B cell (primary cell): ENCODE measurements around the gene TIFAB. TPM values are rescaled to one million over a fixed set of nuclear protein-coding genes. Genes with fewer than 3 reads are reported as not detected.

ENCODE experiments used
- ATAC-seq: fragments of 200-7000 bp; cut with Tn5 transposase; one replicate; pipeline ENCODE4 v1.10.0; 2021; ENCODE audit warnings: low read depth, mild to moderate bottlenecking, moderate number of reproducible peaks, moderate library complexity
- CTCF ChIA-PET: fragments of 350-600 bp; sonication (Branson Sonifier 250); formaldehyde crosslinking; loops from one replicate; lab custom pipeline; 2021; ENCODE audit warnings: antibody characterized with exemption, inconsistent platforms; lab: Charles Lee
- POLR2A ChIA-PET: fragments of 350-600 bp; sonication (Branson Sonifier 250); formaldehyde crosslinking; loops from one replicate; lab custom pipeline; 2021; ENCODE audit warnings: antibody characterized with exemption; lab: Charles Lee
- DNase-seq: peaks from one replicate; pipeline ENCODE4 v3.0.0; 2013
- H2AFZ ChIP-seq: 2 replicates; pipeline ENCODE4 v1.6.1; 2012; ENCODE audit warnings: mild to moderate bottlenecking, low read depth, low read length; ENCODE audit not compliant: insufficient read depth, poor library complexity, severe bottlenecking
- H3K27ac ChIP-seq, 2 donors: 1 replicate in 1 of 2; 2 replicates in 1 of 2; pipeline ENCODE4 v1.5.1; 2012 to 2013; ENCODE audit warnings: low read length in 2 of 2, mild to moderate bottlenecking in 2 of 2, moderate library complexity in 1 of 2
- H3K27me3 ChIP-seq, 4 experiments: fragments of 200-600 bp in 1 of 4; sonication (generic) in 1 of 4; replicated peaks in 1 of 4; 1 replicate in 2 of 4; 2 replicates in 2 of 4; pipeline versions ENCODE4 v1.6.1 to v1.7.0; 2013 to 2016; ENCODE audit warnings: low read length in 3 of 4, mild to moderate bottlenecking in 2 of 4, mixed read lengths in 1 of 4, moderate library complexity in 1 of 4; ENCODE audit not compliant: insufficient read depth in 4 of 4, control insufficient read depth in 3 of 4; ENCODE audit errors: control extremely low read depth in 1 of 4
- H3K36me3 ChIP-seq, 2 experiments: replicated peaks in 1 of 2; 1 replicate in 1 of 2; 2 replicates in 1 of 2; pipeline versions ENCODE4 v1.6.1 to v1.7.1; 2013; ENCODE audit warnings: low read length in 1 of 2; ENCODE audit not compliant: insufficient read depth in 2 of 2, control insufficient read depth in 1 of 2; ENCODE audit errors: control extremely low read depth in 1 of 2, extremely low read depth in 1 of 2
- H3K4me1 ChIP-seq, 2 donors: fragments of 200-600 bp in 1 of 2; sonication (generic) in 1 of 2; 1 replicate in 1 of 2; 2 replicates in 1 of 2; pipeline versions ENCODE4 v1.5.1 to v1.6.1; 2013 to 2017; ENCODE audit warnings: low read length in 2 of 2; ENCODE audit not compliant: control insufficient read depth in 2 of 2, insufficient read depth in 2 of 2
- H3K4me2 ChIP-seq: replicated peaks from 2 replicates; pipeline ENCODE3; 2012; ENCODE audit warnings: mild to moderate bottlenecking, low read depth, low read length; ENCODE audit not compliant: poor library complexity, severe bottlenecking
- H3K4me3 ChIP-seq, 5 experiments: fragments of 200-600 bp in 1 of 5; sonication (generic) in 1 of 5; 1 replicate in 3 of 5; 2 replicates in 2 of 5; pipeline versions ENCODE4 v1.5.1 to v1.7.0; 2011 to 2016; ENCODE audit warnings: low read length in 4 of 5, mild to moderate bottlenecking in 4 of 5, low read depth in 2 of 5, control low read depth in 1 of 5, moderate library complexity in 1 of 5; ENCODE audit not compliant: insufficient read depth in 1 of 5; ENCODE audit errors: control extremely low read depth in 1 of 5, extremely low read depth in 1 of 5
- H3K79me2 ChIP-seq: fragments of 200-600 bp; sonication (generic); one replicate; pipeline ENCODE4 v1.6.0; 2016; ENCODE audit warnings: low read length; ENCODE audit not compliant: control insufficient read depth, insufficient read depth
- H3K9ac ChIP-seq: fragments of 200-600 bp; sonication (generic); 2 replicates; pipeline ENCODE4 v1.6.1; 2017; ENCODE audit warnings: mild to moderate bottlenecking, low read length, moderate library complexity
- H3K9me3 ChIP-seq, 3 donors: one replicate each; pipeline versions ENCODE4 v1.6.1 to v1.7.1; 2013; ENCODE audit warnings: low read length in 2 of 3; ENCODE audit not compliant: control insufficient read depth in 2 of 3, insufficient read depth in 1 of 3; ENCODE audit errors: control extremely low read depth in 1 of 3
- H4K20me1 ChIP-seq: 2 replicates; pipeline ENCODE4 v1.6.0; 2012; ENCODE audit warnings: mild to moderate bottlenecking, low read length; ENCODE audit not compliant: insufficient read depth, control insufficient read depth, poor library complexity, severe bottlenecking
- H3K27ac Mint-ChIP-seq: one replicate; pipeline ENCODE4 v1.8.0; 2021; ENCODE audit warnings: mixed read lengths
- H3K27me3 Mint-ChIP-seq: one replicate; pipeline ENCODE4 v1.8.0; 2021; ENCODE audit warnings: mixed read lengths
- H3K4me1 Mint-ChIP-seq: one replicate; pipeline ENCODE4 v1.8.0; 2021; ENCODE audit warnings: mixed read lengths
- H3K4me3 Mint-ChIP-seq: one replicate; pipeline ENCODE4 v1.8.0; 2021; ENCODE audit warnings: mixed read lengths
- H3K9me3 Mint-ChIP-seq: one replicate; pipeline ENCODE4 v1.8.0; 2022; ENCODE audit warnings: mixed read lengths; ENCODE audit not compliant: insufficient read depth
- CTCF ChIP-seq: fragments of 200-600 bp; IDR thresholded peaks from one replicate; pipeline ENCODE4 v1.8.0; 2022; ENCODE audit warnings: antibody characterized with exemption, mild to moderate bottlenecking
- EZH2 ChIP-seq: IDR thresholded peaks from 2 replicates; pipeline ENCODE4 v1.6.1; 2012; ENCODE audit warnings: borderline replicate concordance, low read depth, mild to moderate bottlenecking, moderate library complexity, low read length; ENCODE audit not compliant: insufficient read depth, poor library complexity, severe bottlenecking
- WGBS: methylation state at CpG from one replicate; pipeline ENCODE4 v1.1.5; 2013; ENCODE audit warnings: missing lambda C conversion rate; ENCODE audit not compliant: insufficient coverage; 5-methylcytosine and 5-hydroxymethylcytosine counted together
- intact Hi-C: fragments of 100-400 bp; cut with micrococcal nuclease; formaldehyde crosslinking; loops from one replicate; pipeline ENCODE4 v1.10.0; 2022
- polyA plus RNA-seq: library from polyadenylated mRNA; depleted of rRNA; stranded (reverse); fragments of >200 nt; gene quantifications from 2 replicates; pipeline ENCODE4 v1.2.3, GENCODE V29; 2012
- total RNA-seq, 2 donors: library from RNA; stranded (reverse); fragments of 120-200 nt in 1 of 2; gene quantifications; 1 replicate in 1 of 2; 2 replicates in 1 of 2; pipeline versions ENCODE4 v1.2.3 to v1.2.4, GENCODE V29; 2013 to 2022

Gene TIFAB
- total and polyA plus RNA-seq, 2 donors (not counting 1 experiment from before 2014, with no cell fraction given), result not detected

GRCh38 chr5:135481909-135482311 lies 29.8 kb upstream of the TIFAB start:
- H3K9me3 ChIP-seq, result no peaks in the 10 kb centered on the region
- POLR2A ChIA-PET, result no interaction called here
- ATAC-seq (no peak), DNase-seq (no peak)
- H4K20me1 ChIP-seq, result no peaks in the 10 kb centered on the region
- H3K4me1 Mint-ChIP-seq, result no peaks in the 10 kb centered on the region
- H3K36me3 ChIP-seq, result no peaks in the 10 kb centered on the region
- H3K79me2 ChIP-seq, result no peaks in the 10 kb centered on the region
- no peaks in the 10 kb centered on the region for H3K4me1 ChIP-seq
- no peak overlapping the region for H3K9ac ChIP-seq
- H3K27me3 ChIP-seq, result peaks cover 0 to 6% (median 4%) of the 10 kb centered on the region in 4 experiments
- H3K4me3 Mint-ChIP-seq, result no peak overlapping the region
- no peaks in the 10 kb centered on the region for H3K9me3 Mint-ChIP-seq
- no peak overlapping the region for H2AFZ ChIP-seq
- no peak overlapping the region for H3K27ac ChIP-seq
- H3K4me3 ChIP-seq, result no peak overlapping the region
- 98% methylated on average over 4 of the region's 4 CpGs for WGBS
- H3K27me3 Mint-ChIP-seq, result peaks cover 35% of the 10 kb centered on the region
- H3K4me2 ChIP-seq, result no peak overlapping the region
- intact Hi-C loops, result no loop called here
- TF ChIP-seq EZH2 (no peak), CTCF (no peak)
- CTCF ChIA-PET, result no interaction called here
- no peak overlapping the region for H3K27ac Mint-ChIP-seq

GRCh38 chr5:135481387-135481786 lies 29.2 kb upstream of the TIFAB start:
- 21% methylated on average over 5 of the region's 5 CpGs for WGBS
- no peak for TF ChIP-seq EZH2
- no peak for TF ChIP-seq CTCF
- DNase-seq, result no peak
- intact Hi-C loops, result no loop called here
- no peaks in the 10 kb centered on the region for H3K9me3 Mint-ChIP-seq
- no peak overlapping the region for H3K27ac ChIP-seq
- no peaks in the 10 kb centered on the region for H3K36me3 ChIP-seq
- POLR2A ChIA-PET, result no interaction called here
- H4K20me1 ChIP-seq, result no peaks in the 10 kb centered on the region
- CTCF ChIA-PET, result no interaction called here
- no peak overlapping the region for H3K4me2 ChIP-seq
- no peak overlapping the region for H2AFZ ChIP-seq
- H3K27me3 Mint-ChIP-seq, result peaks cover 34% of the 10 kb centered on the region
- H3K79me2 ChIP-seq, result no peaks in the 10 kb centered on the region
- H3K27ac Mint-ChIP-seq, result no peak overlapping the region
- H3K27me3 ChIP-seq, result peaks cover 0 to 6% (median 3%) of the 10 kb centered on the region in 4 experiments
- no peaks in the 10 kb centered on the region for H3K4me1 ChIP-seq
- no peak overlapping the region for H3K4me3 ChIP-seq
- no peaks in the 10 kb centered on the region for H3K4me1 Mint-ChIP-seq
- no peak overlapping the region for H3K9ac ChIP-seq
- no peak overlapping the region for H3K4me3 Mint-ChIP-seq
- H3K9me3 ChIP-seq, result no peaks in the 10 kb centered on the region
- ATAC-seq, result no peak
